A673 (cell line): ENCODE measurements around the gene ZSWIM2.

Source experiments
- CTCF ChIP-seq: fragments of 300-800, 200-600 bp; sonication (generic); conservative IDR thresholded peaks from 2 replicates; pipeline ENCODE4 v1.5.1; 2017; ENCODE audit warnings: low read depth, mild to moderate bottlenecking, antibody characterized with exemption, low read length, moderate library complexity, mixed read lengths
- EZH2 ChIP-seq: fragments of 200-600 bp; sonication (generic); IDR thresholded peaks from 2 replicates; pipeline ENCODE4 v1.6.1; 2017; ENCODE audit warnings: borderline replicate concordance, low read depth, mild to moderate bottlenecking, mixed read lengths, antibody characterized with exemption, low read length; ENCODE audit not compliant: poor library complexity, severe bottlenecking

DNA sequence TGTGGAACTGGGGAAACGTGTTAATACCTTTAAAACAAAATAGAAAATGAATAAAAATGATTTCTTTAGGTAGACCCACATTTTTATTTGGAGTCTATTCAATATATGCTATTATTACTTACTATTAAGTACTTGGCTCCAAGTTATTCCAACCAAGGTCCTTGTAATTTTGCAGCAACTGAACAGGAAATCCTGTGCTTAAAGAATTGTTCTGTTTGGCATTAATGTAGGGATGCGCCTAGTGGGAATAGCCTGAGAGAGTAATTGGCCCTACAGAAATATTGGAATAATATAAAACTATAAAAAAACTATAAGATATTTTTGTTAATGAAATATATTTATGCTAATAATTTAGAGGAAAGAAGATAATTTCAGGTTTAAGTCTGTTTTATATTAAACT, 22.9 kb upstream of the ZSWIM2 start:
- TF ChIP-seq CTCF (no peak), EZH2 (no peak)
